DMS 273 (cell line): Measurements from ENCODE around the gene DNER.

ENCODE experiments used
- DNase-seq: peaks from one replicate; lab custom pipeline; 2025; ENCODE audit not compliant: unreplicated experiment; lab: John Stamatoyannopoulos, UW

Gene DNER

GRCh38 chr2:229445501-229446211 lies 268.7 kb downstream of the DNER start:
- no peak for DNase-seq

GRCh38 chr2:229445019-229445418 lies 269.3 kb downstream of the DNER start:
- DNase-seq = no peak

- DNase-seq = no peak
Observed at GRCh38 chr2:229443546-229444268, 270.6 kb downstream of the DNER start.

GRCh38 chr2:229443141-229443540 lies 271.2 kb downstream of the DNER start:
- DNase-seq = no peak

GRCh38 chr2:229438430-229439159 lies 275.8 kb downstream of the DNER start:
- DNase-seq = no peak

GRCh38 chr2:229437467-229437866 lies 276.9 kb downstream of the DNER start:
- no peak for DNase-seq

- no peak for DNase-seq
Observed at GRCh38 chr2:229434187-229434586, 280.2 kb downstream of the DNER start.

- no peak for DNase-seq
Observed at GRCh38 chr2:229433351-229433750, 281.0 kb downstream of the DNER start.

- DNase-seq = peak; percentile 60
Observed at GRCh38 chr2:229431327-229431954, 282.9 kb downstream of the DNER start.

GRCh38 chr2:229429589-229429988 lies 284.8 kb downstream of the DNER start:
- DNase-seq = no peak

GRCh38 chr2:229426464-229426863 lies 287.9 kb downstream of the DNER start:
- DNase-seq = no peak

- DNase-seq = no peak
Observed at GRCh38 chr2:229425598-229425997, 288.8 kb downstream of the DNER start.

- no peak for DNase-seq
Observed at GRCh38 chr2:229422063-229422462, 292.3 kb downstream of the DNER start.

GRCh38 chr2:229419158-229419557 lies 295.2 kb downstream of the DNER start:
- no peak for DNase-seq

- DNase-seq = no peak
Observed at GRCh38 chr2:229417916-229418315, 296.4 kb downstream of the DNER start.

GRCh38 chr2:229417176-229417575 lies 297.2 kb downstream of the DNER start:
- DNase-seq = no peak

GRCh38 chr2:229416116-229416694 lies 298.1 kb downstream of the DNER start:
- DNase-seq = no peak

GRCh38 chr2:229414631-229415030 lies 299.7 kb downstream of the DNER start:
- DNase-seq = no peak

- no peak for DNase-seq
Observed at GRCh38 chr2:229412686-229413085, 301.7 kb downstream of the DNER start.

- DNase-seq = no peak
Observed at GRCh38 chr2:229410946-229411345, 303.4 kb downstream of the DNER start.

GRCh38 chr2:229410264-229410663 lies 304.1 kb downstream of the DNER start:
- no peak for DNase-seq
